HepG2 (cell line): Measurements from ENCODE around the gene ALB. TPM values are rescaled to one million over a fixed set of nuclear protein-coding genes. Genes with fewer than 3 reads are reported as not detected.

ENCODE experiments used
- ATF2 ChIP-seq: sonication (generic); formaldehyde crosslinking; IDR thresholded peaks from 2 replicates; pipeline ENCODE4 v1.4.0; 2020; ENCODE audit warnings: missing genetic modification reagents
- DNMT1 ChIP-seq: sonication (generic); formaldehyde crosslinking; IDR thresholded peaks from 2 replicates; pipeline ENCODE4 v1.5.1; 2020; ENCODE audit warnings: mild to moderate bottlenecking, missing genetic modification reagents
- DR1 ChIP-seq: sonication (generic); formaldehyde crosslinking; IDR thresholded peaks from 2 replicates; pipeline ENCODE4 v1.8.0; 2021; ENCODE audit warnings: mild to moderate bottlenecking, missing genetic modification reagents, inconsistent platforms
- ETV6 ChIP-seq: sonication (generic); formaldehyde crosslinking; conservative IDR thresholded peaks from 2 replicates; pipeline ENCODE4 v1.4.0; 2020; ENCODE audit warnings: missing genetic modification reagents
- FOXM1 ChIP-seq: sonication (generic); formaldehyde crosslinking; IDR thresholded peaks from 2 replicates; pipeline ENCODE4 v1.5.0; 2020; ENCODE audit warnings: missing genetic modification reagents
- FOXO1 ChIP-seq: sonication (generic); formaldehyde crosslinking; IDR thresholded peaks from 2 replicates; pipeline ENCODE4 v1.4.0; 2020; ENCODE audit warnings: missing genetic modification reagents
- GATAD2A ChIP-seq: IDR thresholded peaks from 2 replicates; pipeline ENCODE4 v1.6.1; 2016
- HIC2 ChIP-seq: sonication (generic); formaldehyde crosslinking; IDR thresholded peaks from 2 replicates; pipeline ENCODE4 v1.9.0; 2022; ENCODE audit warnings: low read depth, missing genetic modification reagents
- HOXA5 ChIP-seq: sonication (generic); formaldehyde crosslinking; IDR thresholded peaks from 2 replicates; pipeline ENCODE4 v1.4.0; 2020; ENCODE audit warnings: missing genetic modification reagents
- KLF16 ChIP-seq, 2 experiments: sonication (generic) in 1 of 2; formaldehyde crosslinking in 1 of 2; IDR thresholded peaks; 2 replicates each; pipeline versions ENCODE4 v1.6.1 to v1.8.0; 2016 to 2023; ENCODE audit warnings: missing genetic modification reagents in 2 of 2, missing compliant biosample characterization in 1 of 2
- MTA3 ChIP-seq: sonication (generic); formaldehyde crosslinking; IDR thresholded peaks from 2 replicates; pipeline ENCODE4 v1.4.0; 2020; ENCODE audit warnings: missing genetic modification reagents
- NCOA5 ChIP-seq: sonication (generic); formaldehyde crosslinking; IDR thresholded peaks from 2 replicates; pipeline ENCODE4 v1.4.0; 2020; ENCODE audit warnings: missing genetic modification reagents
- NONO ChIP-seq, 2 experiments: fragments of 450-650 bp in 1 of 2; sonication (generic) in 1 of 2; formaldehyde crosslinking in 1 of 2; IDR thresholded peaks in 1 of 2; conservative IDR thresholded peaks in 1 of 2; 2 replicates each; pipeline versions ENCODE4 v1.6.1 to v1.8.0; 2017 to 2022; ENCODE audit warnings: mild to moderate bottlenecking in 1 of 2, missing genetic modification reagents in 1 of 2, moderate library complexity in 1 of 2
- RARA ChIP-seq: IDR thresholded peaks from 2 replicates; pipeline ENCODE4 v1.6.1; 2016; ENCODE audit warnings: missing genetic modification reagents, missing compliant biosample characterization
- RORA ChIP-seq: sonication (generic); formaldehyde crosslinking; IDR thresholded peaks from 2 replicates; pipeline ENCODE4 v1.5.0; 2020; ENCODE audit warnings: mild to moderate bottlenecking, missing genetic modification reagents, moderate library complexity
- RXRB ChIP-seq: IDR thresholded peaks from 2 replicates; pipeline ENCODE4 v1.6.1; 2016; ENCODE audit warnings: borderline replicate concordance, missing genetic modification reagents, missing compliant biosample characterization
- TCF7 ChIP-seq: sonication (generic); IDR thresholded peaks from 2 replicates; pipeline ENCODE4 v1.6.1; 2016; ENCODE audit warnings: antibody characterized with exemption, low read depth
- TMF1 ChIP-seq: sonication (generic); formaldehyde crosslinking; IDR thresholded peaks from 2 replicates; pipeline ENCODE4 v1.8.1; 2022; ENCODE audit warnings: low read depth, missing genetic modification reagents
- WIZ ChIP-seq: sonication (generic); formaldehyde crosslinking; IDR thresholded peaks from 2 replicates; pipeline ENCODE4 v1.5.1; 2020; ENCODE audit warnings: mild to moderate bottlenecking, missing genetic modification reagents
- YEATS2 ChIP-seq: sonication (generic); formaldehyde crosslinking; IDR thresholded peaks from 2 replicates; pipeline ENCODE4 v1.4.0; 2020; ENCODE audit warnings: missing genetic modification reagents, borderline replicate concordance
- ZFP82 ChIP-seq: sonication (generic); formaldehyde crosslinking; IDR thresholded peaks from 2 replicates; pipeline ENCODE4 v1.5.1; 2020; ENCODE audit warnings: mild to moderate bottlenecking, missing genetic modification reagents, borderline replicate concordance
- ZNF256 ChIP-seq: sonication (generic); formaldehyde crosslinking; conservative IDR thresholded peaks from 2 replicates; pipeline ENCODE4 v1.4.0; 2020; ENCODE audit warnings: missing genetic modification reagents
- ZNF501 ChIP-seq: sonication (generic); formaldehyde crosslinking; IDR thresholded peaks from 2 replicates; pipeline ENCODE4 v1.5.1; 2020; ENCODE audit warnings: mild to moderate bottlenecking, moderate library complexity, missing genetic modification reagents
- ZNF761 ChIP-seq: sonication (generic); formaldehyde crosslinking; conservative IDR thresholded peaks from 2 replicates; pipeline ENCODE4 v1.4.0; 2020; ENCODE audit warnings: mild to moderate bottlenecking, missing genetic modification reagents
- ZNF879 ChIP-seq: sonication (generic); formaldehyde crosslinking; IDR thresholded peaks from 2 replicates; pipeline ENCODE4 v1.8.1; 2023; ENCODE audit warnings: missing genetic modification reagents
- polyA plus RNA-seq, 8 experiments: library from polyadenylated mRNA; depleted of rRNA in 3 of 8; stranded (reverse) in 7 of 8; unstranded in 1 of 8; fragments of >200 nt; fragmentation: Illumina TruSeq in 4 of 8; extraction: Trizol in 4 of 8; gene quantifications; 2 replicates each; pipeline versions ENCODE4 v1.2.1 to v1.2.3, GENCODE V29; 2011 to 2016; ENCODE audit warnings: low read depth in 4 of 8, missing spikeins in 1 of 8, mixed read lengths in 1 of 8; ENCODE audit not compliant: insufficient read depth in 1 of 8
- total RNA-seq, 5 experiments: library from RNA; depleted of rRNA; stranded (reverse); fragments of >200 nt; fragmentation: Illumina TruSeq; extraction: Trizol; gene quantifications; 2 replicates each; pipeline ENCODE4 v1.2.3, GENCODE V29; 2016; ENCODE audit warnings: low read depth in 1 of 5
- TF ChIP-seq, protein P1 (sequence below): sonication (generic); formaldehyde crosslinking; IDR thresholded peaks from 2 replicates; pipeline ENCODE4 v1.8.1; 2023; ENCODE audit warnings: missing genetic modification reagents, mild to moderate bottlenecking, borderline replicate concordance
- TF ChIP-seq, protein P2 (sequence below): sonication (generic); formaldehyde crosslinking; IDR thresholded peaks from 2 replicates; pipeline ENCODE4 v1.5.0; 2020; ENCODE audit warnings: mild to moderate bottlenecking, missing genetic modification reagents

ALB gene
- total and polyA plus RNA-seq, 2 of the 13 experiments (the other 11 are each of a cell fraction or from before 2014, with no cell fraction given): 22,259 to 22,625 TPM

DNA sequence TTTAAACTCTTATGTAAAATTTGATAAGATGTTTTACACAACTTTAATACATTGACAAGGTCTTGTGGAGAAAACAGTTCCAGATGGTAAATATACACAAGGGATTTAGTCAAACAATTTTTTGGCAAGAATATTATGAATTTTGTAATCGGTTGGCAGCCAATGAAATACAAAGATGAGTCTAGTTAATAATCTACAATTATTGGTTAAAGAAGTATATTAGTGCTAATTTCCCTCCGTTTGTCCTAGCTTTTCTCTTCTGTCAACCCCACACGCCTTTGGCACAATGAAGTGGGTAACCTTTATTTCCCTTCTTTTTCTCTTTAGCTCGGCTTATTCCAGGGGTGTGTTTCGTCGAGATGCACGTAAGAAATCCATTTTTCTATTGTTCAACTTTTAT lies at the start of gene ALB (continued):
- peak; percentile 65; the same call in 1 of the 2 replicates for TF ChIP-seq HOXA5 (CRISPR knock-in tag)
- TF ChIP-seq RARA (CRISPR knock-in tag): no peak; the same call in 1 of the 2 replicates
- TF ChIP-seq ZNF256 (CRISPR knock-in tag): no peak
- no peak for TF ChIP-seq ZNF879 (CRISPR knock-in tag)
- peak; percentile 49; the same call in 1 of the 2 replicates for TF ChIP-seq YEATS2 (CRISPR knock-in tag)
- TF ChIP-seq NCOA5 (CRISPR knock-in tag): no peak
- TF ChIP-seq TMF1 (CRISPR knock-in tag): no peak
- TF ChIP-seq DR1 (CRISPR knock-in tag): peak; percentile 85; the same call in 1 of the 2 replicates
- TF ChIP-seq FOXO1: peak; percentile 31; the same call in 1 of the 2 replicates
- TF ChIP-seq, protein P1, sequence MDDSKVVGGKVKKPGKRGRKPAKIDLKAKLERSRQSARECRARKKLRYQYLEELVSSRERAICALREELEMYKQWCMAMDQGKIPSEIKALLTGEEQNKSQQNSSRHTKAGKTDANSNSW (CRISPR knock-in tag): no peak
- TF ChIP-seq ATF2 (CRISPR knock-in tag): peak; percentile 80
- no peak for TF ChIP-seq ZNF501
- no peak for TF ChIP-seq RORA
- TF ChIP-seq ZFP82 (CRISPR knock-in tag): no peak
- TF ChIP-seq WIZ (CRISPR knock-in tag): no peak
- no peak for TF ChIP-seq HIC2 (CRISPR knock-in tag)
- TF ChIP-seq, protein P2, sequence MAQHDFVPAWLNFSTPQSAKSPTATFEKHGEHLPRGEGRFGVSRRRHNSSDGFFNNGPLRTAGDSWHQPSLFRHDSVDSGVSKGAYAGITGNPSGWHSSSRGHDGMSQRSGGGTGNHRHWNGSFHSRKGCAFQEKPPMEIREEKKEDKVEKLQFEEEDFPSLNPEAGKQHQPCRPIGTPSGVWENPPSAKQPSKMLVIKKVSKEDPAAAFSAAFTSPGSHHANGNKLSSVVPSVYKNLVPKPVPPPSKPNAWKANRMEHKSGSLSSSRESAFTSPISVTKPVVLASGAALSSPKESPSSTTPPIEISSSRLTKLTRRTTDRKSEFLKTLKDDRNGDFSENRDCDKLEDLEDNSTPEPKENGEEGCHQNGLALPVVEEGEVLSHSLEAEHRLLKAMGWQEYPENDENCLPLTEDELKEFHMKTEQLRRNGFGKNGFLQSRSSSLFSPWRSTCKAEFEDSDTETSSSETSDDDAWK (CRISPR knock-in tag): no peak
- TF ChIP-seq RXRB: peak; percentile 60; the same call in 1 of the 2 replicates
- no peak for TF ChIP-seq DNMT1 (CRISPR knock-in tag)
- no peak for TF ChIP-seq ZNF761 (CRISPR knock-in tag)
- TF ChIP-seq ETV6: no peak
- TF ChIP-seq NONO (IDR thresholded peaks at IDR 0.05): no peak
- TF ChIP-seq NONO (CRISPR knock-in tag; conservative IDR thresholded peaks at IDR 0.05): no peak
- TF ChIP-seq FOXM1 (CRISPR knock-in tag): no peak
- TF ChIP-seq TCF7: peak; percentile 14; the same call in 1 of the 2 replicates
- TF ChIP-seq MTA3 (CRISPR knock-in tag): no peak
- TF ChIP-seq KLF16 (CRISPR knock-in tag; IDR thresholded peaks at IDR 0.05): peak in 1 of 2 experiments; percentile 49; a peak in 1 of 4 replicates
- peak; percentile 69; the same call in 1 of the 2 replicates for TF ChIP-seq GATAD2A (CRISPR knock-in tag)
